ENCODE data around the gene ARL8B. TPM values are rescaled to one million over a fixed set of nuclear protein-coding genes. Genes with fewer than 3 reads are reported as not detected.

The ARL8B gene
- total and polyA plus RNA-seq, 9 of the 15 experiments (the other 6 are each of a cell fraction or from before 2014, with no cell fraction given): 28.5 to 99.4 (median 77.2) TPM

DNA sequence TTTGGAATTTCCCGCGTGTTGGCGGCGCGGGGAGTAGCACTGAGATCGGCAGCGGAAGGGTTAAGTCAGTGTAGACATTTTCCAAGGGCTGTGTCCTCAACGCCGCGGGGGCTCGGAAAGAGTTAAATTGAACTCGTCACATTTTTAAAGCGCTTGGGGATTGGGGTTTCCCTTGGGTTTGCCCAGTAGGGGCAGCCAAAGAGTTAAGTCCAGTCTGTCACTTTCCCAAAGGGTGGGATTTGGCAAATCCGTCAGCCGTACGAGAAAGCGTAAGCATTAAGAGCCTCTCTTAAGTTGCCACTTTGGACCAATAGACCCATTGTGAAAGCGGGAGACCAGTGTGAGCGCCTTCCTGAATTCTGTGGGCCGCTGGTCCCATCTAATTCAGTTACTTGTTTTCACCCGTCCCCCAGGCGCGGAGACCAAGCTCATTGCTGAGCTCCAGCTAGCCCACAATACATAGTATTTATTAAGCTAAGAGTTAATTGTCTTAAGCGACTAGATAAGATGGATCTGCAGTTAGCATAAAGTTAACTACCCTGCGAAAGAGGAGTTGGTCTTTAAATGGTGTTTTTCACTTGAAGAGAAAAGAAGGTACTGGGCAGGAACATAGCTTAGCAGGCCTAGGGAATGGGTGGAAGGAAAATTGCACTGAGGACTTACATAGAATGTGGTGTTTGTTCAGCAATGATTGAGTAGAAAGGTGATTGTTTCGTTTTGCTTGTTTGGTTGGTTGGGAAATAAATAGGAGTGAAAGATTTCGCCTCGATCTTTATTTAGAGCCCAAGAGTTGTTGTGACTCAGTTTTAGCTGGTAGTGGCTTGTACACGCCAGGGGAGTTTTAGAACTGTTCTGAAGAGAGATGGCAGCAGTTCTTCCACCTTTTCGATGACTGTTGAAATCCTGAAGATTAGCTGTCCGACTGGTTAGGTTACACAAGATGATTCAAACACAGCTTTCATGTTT, 932 bp downstream of the ARL8B start (continued):
- peak in 1 of 2 experiments; percentile 62 for TF ChIP-seq AFF1 (IDR thresholded peaks at IDR 0.05; ENCODE audit: low read depth in 1 of 2, partially characterized antibody in 2 of 2)
- no peak for TF ChIP-seq ZNF212 (CRISPR knock-in tag; IDR thresholded peaks at IDR 0.05)
- TF ChIP-seq, protein P1, sequence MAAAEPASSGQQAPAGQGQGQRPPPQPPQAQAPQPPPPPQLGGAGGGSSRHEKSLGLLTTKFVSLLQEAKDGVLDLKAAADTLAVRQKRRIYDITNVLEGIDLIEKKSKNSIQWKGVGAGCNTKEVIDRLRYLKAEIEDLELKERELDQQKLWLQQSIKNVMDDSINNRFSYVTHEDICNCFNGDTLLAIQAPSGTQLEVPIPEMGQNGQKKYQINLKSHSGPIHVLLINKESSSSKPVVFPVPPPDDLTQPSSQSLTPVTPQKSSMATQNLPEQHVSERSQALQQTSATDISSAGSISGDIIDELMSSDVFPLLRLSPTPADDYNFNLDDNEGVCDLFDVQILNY (CRISPR knock-in tag; IDR thresholded peaks at IDR 0.05): peak; percentile 38; the same call in 1 of the 2 replicates
- peak; percentile 74 for TF ChIP-seq SAFB (IDR thresholded peaks at IDR 0.05; ENCODE audit: borderline replicate concordance, low read depth, low read length)
- no peak for TF ChIP-seq TSHZ1 (CRISPR knock-in tag; IDR thresholded peaks at IDR 0.05)
- no peak for TF ChIP-seq MTA3 (IDR thresholded peaks at IDR 0.05; ENCODE audit: borderline replicate concordance)
- peak; percentile 26 for TF ChIP-seq CHD1 (IDR thresholded peaks at IDR 0.05; ENCODE audit: low read length)
- TF ChIP-seq ZNF76 (CRISPR knock-in tag; IDR thresholded peaks at IDR 0.05; ENCODE audit: borderline replicate concordance): no peak
- TF ChIP-seq KLF13 (tag; IDR thresholded peaks at IDR 0.05; ENCODE audit: borderline replicate concordance, low read depth): no peak
- TF ChIP-seq HDAC2 (IDR thresholded peaks at IDR 0.05): no peak
- no peak for TF ChIP-seq CC2D1A (IDR thresholded peaks at IDR 0.05)

All from K562 (cell line).